Astrocyte of the spinal cord (primary cell): ENCODE results near the gene POLR2F.

Experiments
- DNase-seq: peaks from one replicate; pipeline ENCODE4 v3.0.0; 2011; ENCODE audit warnings: low read depth, low spot score
- H3K4me3 ChIP-seq: 2 replicates; pipeline ENCODE4 v1.5.1; 2011; ENCODE audit warnings: low read depth, mild to moderate bottlenecking, low read length, moderate library complexity
- in situ Hi-C: cut with HindIII; loops from 2 replicates; pipeline ENCODE4 v1.10.0; 2017; ENCODE audit warnings: low sequenced_read_pairs
- TF ChIP-seq, protein P1 (sequence below): IDR thresholded peaks from 2 replicates; pipeline ENCODE4 v1.5.1; 2012; ENCODE audit warnings: low read depth, mild to moderate bottlenecking, low read length, inconsistent platforms

Gene POLR2F

DNA sequence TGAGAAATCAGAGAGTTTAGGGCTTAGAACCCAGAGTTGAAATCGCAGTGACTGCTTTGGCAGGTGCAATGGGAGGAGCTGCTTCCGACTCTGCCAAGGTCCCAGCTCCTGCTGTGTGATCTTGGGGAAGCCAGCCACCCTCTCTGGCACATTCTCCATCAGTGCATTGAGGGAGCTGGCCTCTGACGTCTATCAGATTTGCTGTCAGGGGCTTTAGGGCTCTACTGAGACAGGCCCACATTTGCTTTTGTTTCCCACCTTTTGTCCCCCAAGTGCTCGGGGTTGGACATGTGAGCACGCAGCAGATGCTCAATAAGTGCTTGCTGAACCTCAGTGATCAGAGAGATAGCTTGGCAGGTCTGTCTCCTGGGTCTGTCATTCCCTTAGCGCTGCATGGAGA lies 41.5 kb downstream of the POLR2F start:
- no peak for DNase-seq
- TF ChIP-seq, protein P1, sequence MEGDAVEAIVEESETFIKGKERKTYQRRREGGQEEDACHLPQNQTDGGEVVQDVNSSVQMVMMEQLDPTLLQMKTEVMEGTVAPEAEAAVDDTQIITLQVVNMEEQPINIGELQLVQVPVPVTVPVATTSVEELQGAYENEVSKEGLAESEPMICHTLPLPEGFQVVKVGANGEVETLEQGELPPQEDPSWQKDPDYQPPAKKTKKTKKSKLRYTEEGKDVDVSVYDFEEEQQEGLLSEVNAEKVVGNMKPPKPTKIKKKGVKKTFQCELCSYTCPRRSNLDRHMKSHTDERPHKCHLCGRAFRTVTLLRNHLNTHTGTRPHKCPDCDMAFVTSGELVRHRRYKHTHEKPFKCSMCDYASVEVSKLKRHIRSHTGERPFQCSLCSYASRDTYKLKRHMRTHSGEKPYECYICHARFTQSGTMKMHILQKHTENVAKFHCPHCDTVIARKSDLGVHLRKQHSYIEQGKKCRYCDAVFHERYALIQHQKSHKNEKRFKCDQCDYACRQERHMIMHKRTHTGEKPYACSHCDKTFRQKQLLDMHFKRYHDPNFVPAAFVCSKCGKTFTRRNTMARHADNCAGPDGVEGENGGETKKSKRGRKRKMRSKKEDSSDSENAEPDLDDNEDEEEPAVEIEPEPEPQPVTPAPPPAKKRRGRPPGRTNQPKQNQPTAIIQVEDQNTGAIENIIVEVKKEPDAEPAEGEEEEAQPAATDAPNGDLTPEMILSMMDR: no peak
- H3K4me3 ChIP-seq: no peak overlapping the region
- in situ Hi-C loops: no loop called here

DNA sequence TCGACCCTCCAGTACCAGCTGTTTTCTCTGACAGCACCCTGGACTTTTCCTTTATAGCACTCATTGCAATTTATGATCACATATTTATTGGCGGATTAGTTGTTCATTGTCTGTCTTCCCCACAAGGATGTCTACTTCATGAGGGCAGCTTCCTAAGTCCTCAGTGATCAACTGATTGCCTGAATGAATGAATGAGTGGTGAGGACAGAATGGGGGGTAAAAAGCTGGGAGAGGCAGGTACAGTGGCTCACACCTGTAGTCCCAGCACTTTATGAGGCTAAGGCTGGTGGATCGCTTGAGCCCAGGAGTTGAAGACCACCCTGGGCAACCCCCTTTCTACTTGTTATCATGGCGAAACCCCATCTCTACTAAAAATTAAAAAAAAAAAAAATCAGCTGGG lies 42.0 kb downstream of the POLR2F start:
- no peak for DNase-seq
- in situ Hi-C loops: no loop called here
- H3K4me3 ChIP-seq: no peak overlapping the region
- TF ChIP-seq, protein P1: no peak

DNA sequence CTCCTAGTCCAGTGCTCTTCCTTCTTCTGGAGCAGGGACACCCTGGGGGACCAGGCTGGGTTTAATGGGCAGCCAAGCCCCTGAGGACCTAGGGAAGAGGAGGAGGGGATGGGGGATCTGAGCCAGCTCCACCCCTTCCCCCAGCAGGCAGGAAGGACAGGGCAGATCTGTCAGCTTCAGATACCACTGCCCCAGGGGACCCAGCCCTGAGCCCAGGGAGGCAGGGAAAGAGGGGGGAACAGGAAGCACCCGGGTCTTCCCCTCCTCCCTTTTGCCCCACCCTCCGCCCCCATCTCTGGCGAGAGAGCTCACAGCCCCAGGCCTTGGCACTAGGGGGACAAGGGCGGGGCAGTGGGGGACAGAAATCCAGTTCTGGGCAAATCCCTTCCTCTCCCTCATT lies 42.6 kb downstream of the POLR2F start:
- TF ChIP-seq, protein P1: no peak

DNA sequence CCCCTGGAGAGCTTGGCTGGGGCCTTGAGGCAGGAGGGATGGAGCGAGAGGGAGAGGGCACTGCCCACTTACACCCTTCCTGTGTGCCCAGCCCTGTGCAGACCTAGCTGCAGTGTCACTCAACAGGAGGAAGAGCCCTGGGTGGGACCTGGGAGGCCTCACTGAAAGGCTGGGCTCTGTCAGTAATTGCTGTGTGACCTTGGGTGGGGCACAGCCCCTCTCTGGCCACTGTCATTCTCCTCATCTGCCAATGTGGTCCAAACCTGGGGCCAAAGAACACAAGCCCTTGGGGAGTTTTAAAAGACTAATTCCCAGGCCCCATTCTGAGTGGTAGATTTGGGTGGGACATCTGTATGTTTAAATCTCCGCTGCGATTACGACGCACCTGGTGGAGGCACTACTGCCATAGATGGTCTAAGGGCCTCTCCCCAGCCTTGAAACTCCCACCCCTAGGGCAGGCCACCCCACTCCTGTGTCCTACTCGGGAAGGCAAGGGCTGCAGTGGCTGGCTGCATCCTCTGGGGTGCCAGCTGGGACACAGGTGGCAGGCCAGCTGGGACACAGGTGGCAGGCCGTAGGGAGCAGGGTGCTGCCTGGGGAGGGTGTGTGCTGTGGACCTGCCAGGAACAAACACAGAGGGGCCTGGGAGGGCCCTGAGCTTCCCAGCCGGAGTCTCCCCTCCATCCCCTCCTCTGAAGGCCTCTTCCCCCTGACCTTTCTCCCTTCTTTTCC lies 43.2 kb downstream of the POLR2F start:
- TF ChIP-seq, protein P1: no peak
- no peak for DNase-seq
- no peak overlapping the region for H3K4me3 ChIP-seq

More for the DNA sequence above, 42.6 kb downstream of the POLR2F start:
- no peak overlapping the region for H3K4me3 ChIP-seq
- DNase-seq: no peak
- in situ Hi-C loops: no loop called here

DNA sequence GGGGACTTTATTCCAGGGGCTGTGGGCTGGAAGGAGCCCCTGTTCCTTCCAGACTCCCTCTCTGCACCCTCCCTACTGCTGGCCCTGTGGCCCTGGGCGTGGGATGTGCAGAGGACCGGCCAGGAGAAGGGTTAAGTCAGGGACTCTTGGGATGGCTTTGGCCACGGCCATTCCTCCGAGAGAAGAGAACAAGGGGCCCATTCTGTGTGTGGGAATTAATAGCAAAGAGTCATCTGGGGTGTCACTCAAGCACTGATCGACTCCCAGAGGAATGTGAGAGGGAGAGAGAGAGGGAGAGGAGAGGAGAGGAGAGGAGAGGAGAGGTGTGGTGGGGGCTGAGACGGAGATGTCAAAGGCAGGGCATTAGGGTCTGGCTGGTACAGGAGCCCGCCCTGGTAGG lies 45.0 kb downstream of the POLR2F start:
- H3K4me3 ChIP-seq: no peak overlapping the region
- in situ Hi-C loops: no loop called here
- TF ChIP-seq, protein P1: no peak
- no peak for DNase-seq

More for the DNA sequence above, 43.2 kb downstream of the POLR2F start:
- in situ Hi-C loops: no loop called here

DNA sequence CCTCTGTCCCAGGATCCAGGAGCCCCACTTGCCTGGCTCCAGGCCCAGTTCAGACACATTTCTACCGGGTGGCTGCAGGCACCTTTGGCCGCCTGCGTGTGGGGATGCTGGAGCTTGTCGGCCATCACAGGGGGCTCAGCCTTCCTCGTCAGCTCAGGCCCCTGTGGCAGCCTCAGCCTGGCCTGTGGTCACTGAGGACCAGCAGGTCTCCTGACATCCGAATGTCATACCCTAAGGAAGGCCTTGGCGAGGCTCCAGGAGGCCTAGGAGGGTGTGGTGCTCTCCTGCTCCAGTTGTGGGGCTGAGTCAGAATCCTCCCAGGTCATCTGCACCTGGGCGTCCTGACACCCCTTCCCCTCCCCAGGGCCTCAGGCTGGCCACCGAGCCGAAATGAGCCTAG lies 45.7 kb downstream of the POLR2F start:
- TF ChIP-seq, protein P1: no peak
- in situ Hi-C loops: no loop called here

More for the DNA sequence above, 45.7 kb downstream of the POLR2F start:
- H3K4me3 ChIP-seq: no peak overlapping the region
- DNase-seq: no peak
